Urinary bladder (tissue), 4 donors: ENCODE data around the gene BARHL1. TPM values are rescaled to one million over a fixed set of nuclear protein-coding genes. Genes with fewer than 3 reads are reported as not detected.

Source experiments
- DNase-seq: peaks from one replicate; pipeline ENCODE4 v3.0.0-alpha.2; 2015; ENCODE audit errors: extremely low spot score
- H3K27ac ChIP-seq: one replicate; pipeline ENCODE4 v1.5.1; 2013; ENCODE audit warnings: low read depth, mild to moderate bottlenecking, moderate library complexity
- H3K36me3 ChIP-seq: one replicate; pipeline ENCODE4 v1.6.1; 2013; ENCODE audit warnings: mild to moderate bottlenecking, moderate library complexity; ENCODE audit not compliant: insufficient read depth
- H3K4me1 ChIP-seq: one replicate; pipeline ENCODE4 v1.6.1; 2013; ENCODE audit warnings: mild to moderate bottlenecking, moderate library complexity; ENCODE audit not compliant: insufficient read depth
- H3K4me3 ChIP-seq: one replicate; pipeline ENCODE4 v1.5.1; 2013; ENCODE audit warnings: low read depth, low read length
- WGBS: extraction: QIAGEN DNeasy Blood & Tissue Kit; methylation state at CpG from one replicate; pipeline ENCODE4 v1.1.7; 2013; 5-methylcytosine and 5-hydroxymethylcytosine counted together
- polyA plus RNA-seq: library from polyadenylated mRNA; stranded (reverse); fragments of 200-250 nt; gene quantifications from one replicate; pipeline ENCODE4 v1.2.3, GENCODE V29; 2013
- total RNA-seq: library from RNA; depleted of rRNA; stranded (reverse); fragments of >200 nt; gene quantifications from one replicate; pipeline ENCODE4 v1.2.3, GENCODE V29; 2014
- donor health status: healthy with polysubstance abuse.
- donor health status: healthy.

The BARHL1 gene
- total and polyA plus RNA-seq, 2 donors, result not detected

GRCh38 chr9:132597073-132597775, 14.8 kb downstream of the BARHL1 start:
- WGBS, result 91% methylated on average over 16 of the region's 16 CpGs
- Histone ChIP-seq H3K4me1 (no peaks in the 10 kb centered on the region), H3K27ac (no peak overlapping the region), H3K36me3 (peaks cover 9% of the 10 kb centered on the region), H3K4me3 (no peak overlapping the region)
- no peak for DNase-seq

- Histone ChIP-seq H3K4me3 (no peak overlapping the region), H3K4me1 (no peaks in the 10 kb centered on the region), H3K27ac (no peak overlapping the region), H3K36me3 (peaks cover 4% of the 10 kb centered on the region)
- DNase-seq, result no peak
- 91% methylated on average over 12 of the region's 12 CpGs for WGBS
Observed at GRCh38 chr9:132600326-132600984, 18.0 kb downstream of the BARHL1 start.

GRCh38 chr9:132602207-132602606, 19.8 kb downstream of the BARHL1 start:
- 69% methylated on average over 3 of the region's 3 CpGs for WGBS
- no peak overlapping the region for H3K4me3 ChIP-seq

GRCh38 chr9:132605387-132605786, 23.0 kb downstream of the BARHL1 start:
- WGBS, result 94% methylated on average over 6 of the region's 6 CpGs
- no peak overlapping the region for H3K27ac ChIP-seq
- no peak overlapping the region for H3K4me3 ChIP-seq
- DNase-seq, result no peak
- peaks cover 4% of the 10 kb centered on the region for H3K36me3 ChIP-seq
- H3K4me1 ChIP-seq, result no peaks in the 10 kb centered on the region

More at GRCh38 chr9:132602207-132602606, 19.8 kb downstream of the BARHL1 start:
- H3K4me1 ChIP-seq, result no peaks in the 10 kb centered on the region
- H3K27ac ChIP-seq, result no peak overlapping the region
- DNase-seq, result no peak
- peaks cover 4% of the 10 kb centered on the region for H3K36me3 ChIP-seq

GRCh38 chr9:132606066-132606465, 23.7 kb downstream of the BARHL1 start:
- no peak for DNase-seq
- Histone ChIP-seq H3K27ac (no peak overlapping the region), H3K4me1 (no peaks in the 10 kb centered on the region), H3K36me3 (peaks cover 4% of the 10 kb centered on the region), H3K4me3 (no peak overlapping the region)
- WGBS, result 72% methylated on average over 6 of the region's 6 CpGs

GRCh38 chr9:132609184-132609583, 26.8 kb downstream of the BARHL1 start:
- Histone ChIP-seq H3K27ac (no peak overlapping the region), H3K4me3 (no peak overlapping the region), H3K36me3 (peaks cover 2% of the 10 kb centered on the region), H3K4me1 (no peaks in the 10 kb centered on the region)
- 90% methylated on average over 9 of the region's 9 CpGs for WGBS
- DNase-seq, result no peak

- H3K4me3 ChIP-seq, result no peak overlapping the region
- no peak overlapping the region for H3K27ac ChIP-seq
- WGBS, result 93% methylated on average over 7 of the region's 7 CpGs
- no peak for DNase-seq
- H3K36me3 ChIP-seq, result peaks cover 2% of the 10 kb centered on the region
- no peaks in the 10 kb centered on the region for H3K4me1 ChIP-seq
Observed at GRCh38 chr9:132609829-132610228, 27.4 kb downstream of the BARHL1 start.

GRCh38 chr9:132610661-132611060, 28.3 kb downstream of the BARHL1 start:
- no peak overlapping the region for H3K27ac ChIP-seq
- 87% methylated on average over 12 of the region's 12 CpGs for WGBS
- peaks cover 2% of the 10 kb centered on the region for H3K36me3 ChIP-seq
- DNase-seq, result no peak
- no peak overlapping the region for H3K4me3 ChIP-seq
- no peaks in the 10 kb centered on the region for H3K4me1 ChIP-seq

GRCh38 chr9:132614324-132614723, 31.9 kb downstream of the BARHL1 start:
- WGBS, result 77% methylated on average over 6 of the region's 6 CpGs
- no peak overlapping the region for H3K27ac ChIP-seq
- no peaks in the 10 kb centered on the region for H3K4me1 ChIP-seq

GRCh38 chr9:132615774-132616173, 33.4 kb downstream of the BARHL1 start:
- no peak overlapping the region for H3K4me3 ChIP-seq
- H3K4me1 ChIP-seq, result no peaks in the 10 kb centered on the region
- no peak for DNase-seq
- no peak overlapping the region for H3K27ac ChIP-seq
- 86% methylated on average over 2 of the region's 2 CpGs for WGBS
- peaks cover 2% of the 10 kb centered on the region for H3K36me3 ChIP-seq

More at GRCh38 chr9:132614324-132614723, 31.9 kb downstream of the BARHL1 start:
- Histone ChIP-seq H3K4me3 (no peak overlapping the region), H3K36me3 (peaks cover 2% of the 10 kb centered on the region)
- DNase-seq, result no peak

- Histone ChIP-seq H3K4me1 (no peaks in the 10 kb centered on the region), H3K27ac (no peak overlapping the region), H3K36me3 (no peaks in the 10 kb centered on the region), H3K4me3 (no peak overlapping the region)
- DNase-seq, result no peak
- WGBS, result 94% methylated on average over 5 of the region's 5 CpGs
Observed at GRCh38 chr9:132616725-132617124, 34.3 kb downstream of the BARHL1 start.

GRCh38 chr9:132622159-132622558, 39.8 kb downstream of the BARHL1 start:
- WGBS, result 60% methylated on average over 5 of the region's 5 CpGs
- Histone ChIP-seq H3K36me3 (peaks cover 2% of the 10 kb centered on the region), H3K27ac (no peak overlapping the region), H3K4me3 (no peak overlapping the region), H3K4me1 (no peaks in the 10 kb centered on the region)
- no peak for DNase-seq

GRCh38 chr9:132626285-132626684, 43.9 kb downstream of the BARHL1 start:
- Histone ChIP-seq H3K4me3 (no peak overlapping the region), H3K27ac (no peak overlapping the region), H3K36me3 (peaks cover 2% of the 10 kb centered on the region), H3K4me1 (no peaks in the 10 kb centered on the region)
- WGBS, result 90% methylated on average over 5 of the region's 5 CpGs
- DNase-seq, result no peak

- Histone ChIP-seq H3K36me3 (peaks cover 2% of the 10 kb centered on the region), H3K27ac (no peak overlapping the region), H3K4me3 (no peak overlapping the region), H3K4me1 (no peaks in the 10 kb centered on the region)
- WGBS, result 76% methylated on average over 7 of the region's 7 CpGs
- no peak for DNase-seq
Observed at GRCh38 chr9:132627106-132627505, 44.7 kb downstream of the BARHL1 start.
